ENCODE results near the gene ADAMTS17.

DNA sequence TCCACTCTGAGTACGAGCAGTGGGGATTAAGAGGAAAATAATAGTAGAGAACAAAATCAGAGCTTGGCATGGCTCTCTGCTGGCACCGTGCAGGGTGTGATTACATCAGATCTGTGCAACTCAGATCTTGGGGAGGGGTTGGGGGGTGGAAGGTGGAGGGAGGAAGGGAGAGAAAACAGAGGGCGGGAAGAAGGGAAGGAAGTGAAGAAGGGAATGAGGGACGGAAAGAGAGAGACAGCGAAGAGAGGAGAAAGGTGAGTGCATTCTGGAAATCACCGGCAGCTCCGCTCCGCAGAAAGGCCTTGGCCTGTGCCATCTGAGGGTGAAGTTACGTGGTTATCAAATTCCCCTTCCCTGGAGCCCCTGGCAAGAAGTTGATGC, 31.0 kb upstream of the ADAMTS17 start:
- TF ChIP-seq, protein P1, sequence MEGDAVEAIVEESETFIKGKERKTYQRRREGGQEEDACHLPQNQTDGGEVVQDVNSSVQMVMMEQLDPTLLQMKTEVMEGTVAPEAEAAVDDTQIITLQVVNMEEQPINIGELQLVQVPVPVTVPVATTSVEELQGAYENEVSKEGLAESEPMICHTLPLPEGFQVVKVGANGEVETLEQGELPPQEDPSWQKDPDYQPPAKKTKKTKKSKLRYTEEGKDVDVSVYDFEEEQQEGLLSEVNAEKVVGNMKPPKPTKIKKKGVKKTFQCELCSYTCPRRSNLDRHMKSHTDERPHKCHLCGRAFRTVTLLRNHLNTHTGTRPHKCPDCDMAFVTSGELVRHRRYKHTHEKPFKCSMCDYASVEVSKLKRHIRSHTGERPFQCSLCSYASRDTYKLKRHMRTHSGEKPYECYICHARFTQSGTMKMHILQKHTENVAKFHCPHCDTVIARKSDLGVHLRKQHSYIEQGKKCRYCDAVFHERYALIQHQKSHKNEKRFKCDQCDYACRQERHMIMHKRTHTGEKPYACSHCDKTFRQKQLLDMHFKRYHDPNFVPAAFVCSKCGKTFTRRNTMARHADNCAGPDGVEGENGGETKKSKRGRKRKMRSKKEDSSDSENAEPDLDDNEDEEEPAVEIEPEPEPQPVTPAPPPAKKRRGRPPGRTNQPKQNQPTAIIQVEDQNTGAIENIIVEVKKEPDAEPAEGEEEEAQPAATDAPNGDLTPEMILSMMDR (IDR thresholded peaks at IDR 0.05), result no peak
- no peak for TF ChIP-seq EZH2phosphoT487 (IDR thresholded peaks at IDR 0.05)

Measured in neural progenitor cell (in vitro differentiated cells).